ENCODE data around the gene HMOX1.
A peak's percentile ranks its signal among the peaks of the same experiment; 100 is the strongest.

The HMOX1 gene

GRCh38 chr22:35380537-35381423, at the start of gene HMOX1:
Gene HMOX1, plus strand, starts transcription at chr22:35381096. Its CDS starts 78 bp downstream, at chr22:35381174.
- H3K27me3 ChIP-seq (ENCODE audit: insufficient read depth, low read length), result peaks cover 10% of the 10 kb centered on the region
- H3K36me3 ChIP-seq (ENCODE audit: insufficient read depth, low read length), result no peaks in the 10 kb centered on the region
- H3K4me3 ChIP-seq (ENCODE audit: low read length), result peak within 1 kb of the TSS; percentile 48
- H3K9me3 ChIP-seq (ENCODE audit: low read length), result no peaks in the 10 kb centered on the region
- peak within 1 kb of the TSS; percentile 29 for H2AFZ ChIP-seq (ENCODE audit: low read depth, low read length)
- peaks cover 30% of the 10 kb centered on the region for H3K4me1 ChIP-seq (ENCODE audit: insufficient read depth, low read length)

GRCh38 chr22:35332278-35332677, 48.6 kb upstream of the HMOX1 start:
- no peaks in the 10 kb centered on the region for H3K4me1 ChIP-seq (ENCODE audit: insufficient read depth, low read length)
- no peak overlapping the region for H3K4me3 ChIP-seq (ENCODE audit: low read length)
- H3K27me3 ChIP-seq (ENCODE audit: insufficient read depth, low read length), result no peaks in the 10 kb centered on the region
- no peaks in the 10 kb centered on the region for H3K9me3 ChIP-seq (ENCODE audit: low read length)
- H3K36me3 ChIP-seq (ENCODE audit: insufficient read depth, low read length), result peaks cover 63% of the 10 kb centered on the region
- no peak overlapping the region for H2AFZ ChIP-seq (ENCODE audit: low read depth, low read length)

- Histone ChIP-seq H2AFZ (ENCODE audit: low read depth, low read length) (no peak overlapping the region), H3K4me3 (ENCODE audit: low read length) (no peak overlapping the region), H3K4me1 (ENCODE audit: insufficient read depth, low read length) (no peaks in the 10 kb centered on the region), H3K9me3 (ENCODE audit: low read length) (no peaks in the 10 kb centered on the region), H3K36me3 (ENCODE audit: insufficient read depth, low read length) (peaks cover 55% of the 10 kb centered on the region), H3K27me3 (ENCODE audit: insufficient read depth, low read length) (no peaks in the 10 kb centered on the region)
These were observed 47.7 kb upstream of the HMOX1 start for GRCh38 chr22:35333220-35333619.

GRCh38 chr22:35334004-35334403, 46.9 kb upstream of the HMOX1 start:
- no peak overlapping the region for H2AFZ ChIP-seq (ENCODE audit: low read depth, low read length)
- H3K4me3 ChIP-seq (ENCODE audit: low read length), result no peak overlapping the region
- peaks cover 51% of the 10 kb centered on the region for H3K36me3 ChIP-seq (ENCODE audit: insufficient read depth, low read length)
- no peaks in the 10 kb centered on the region for H3K4me1 ChIP-seq (ENCODE audit: insufficient read depth, low read length)
- H3K27me3 ChIP-seq (ENCODE audit: insufficient read depth, low read length), result no peaks in the 10 kb centered on the region
- H3K9me3 ChIP-seq (ENCODE audit: low read length), result no peaks in the 10 kb centered on the region

GRCh38 chr22:35335468-35335867, 45.4 kb upstream of the HMOX1 start:
- H2AFZ ChIP-seq (ENCODE audit: low read depth, low read length), result no peak overlapping the region
- H3K4me1 ChIP-seq (ENCODE audit: insufficient read depth, low read length), result no peaks in the 10 kb centered on the region
- H3K4me3 ChIP-seq (ENCODE audit: low read length), result no peak overlapping the region
- no peaks in the 10 kb centered on the region for H3K27me3 ChIP-seq (ENCODE audit: insufficient read depth, low read length)
- peaks cover 45% of the 10 kb centered on the region for H3K36me3 ChIP-seq (ENCODE audit: insufficient read depth, low read length)
- H3K9me3 ChIP-seq (ENCODE audit: low read length), result no peaks in the 10 kb centered on the region

GRCh38 chr22:35335936-35336781, 44.7 kb upstream of the HMOX1 start:
- H3K27me3 ChIP-seq (ENCODE audit: insufficient read depth, low read length), result no peaks in the 10 kb centered on the region
- no peaks in the 10 kb centered on the region for H3K4me1 ChIP-seq (ENCODE audit: insufficient read depth, low read length)
- no peaks in the 10 kb centered on the region for H3K9me3 ChIP-seq (ENCODE audit: low read length)
- peaks cover 48% of the 10 kb centered on the region for H3K36me3 ChIP-seq (ENCODE audit: insufficient read depth, low read length)
- H2AFZ ChIP-seq (ENCODE audit: low read depth, low read length), result no peak overlapping the region
- H3K4me3 ChIP-seq (ENCODE audit: low read length), result no peak overlapping the region

GRCh38 chr22:35337932-35338331, 43.0 kb upstream of the HMOX1 start:
- no peak overlapping the region for H3K4me3 ChIP-seq (ENCODE audit: low read length)
- no peak overlapping the region for H2AFZ ChIP-seq (ENCODE audit: low read depth, low read length)
- H3K36me3 ChIP-seq (ENCODE audit: insufficient read depth, low read length), result peaks cover 43% of the 10 kb centered on the region
- H3K9me3 ChIP-seq (ENCODE audit: low read length), result no peaks in the 10 kb centered on the region
- H3K27me3 ChIP-seq (ENCODE audit: insufficient read depth, low read length), result no peaks in the 10 kb centered on the region
- no peaks in the 10 kb centered on the region for H3K4me1 ChIP-seq (ENCODE audit: insufficient read depth, low read length)

- H3K4me3 ChIP-seq (ENCODE audit: low read length), result no peak overlapping the region
These were observed 39.6 kb upstream of the HMOX1 start for GRCh38 chr22:35341090-35341874.

GRCh38 chr22:35342390-35342789, 38.5 kb upstream of the HMOX1 start:
- peaks cover 10% of the 10 kb centered on the region for H3K36me3 ChIP-seq (ENCODE audit: insufficient read depth, low read length)
- H3K4me3 ChIP-seq (ENCODE audit: low read length), result no peak overlapping the region
- no peaks in the 10 kb centered on the region for H3K4me1 ChIP-seq (ENCODE audit: insufficient read depth, low read length)
- no peak overlapping the region for H2AFZ ChIP-seq (ENCODE audit: low read depth, low read length)
- H3K9me3 ChIP-seq (ENCODE audit: low read length), result no peaks in the 10 kb centered on the region
- H3K27me3 ChIP-seq (ENCODE audit: insufficient read depth, low read length), result no peaks in the 10 kb centered on the region

More at GRCh38 chr22:35341090-35341874, 39.6 kb upstream of the HMOX1 start:
- H3K27me3 ChIP-seq (ENCODE audit: insufficient read depth, low read length), result no peaks in the 10 kb centered on the region
- H3K36me3 ChIP-seq (ENCODE audit: insufficient read depth, low read length), result peaks cover 12% of the 10 kb centered on the region
- H2AFZ ChIP-seq (ENCODE audit: low read depth, low read length), result no peak overlapping the region
- no peaks in the 10 kb centered on the region for H3K9me3 ChIP-seq (ENCODE audit: low read length)
- H3K4me1 ChIP-seq (ENCODE audit: insufficient read depth, low read length), result no peaks in the 10 kb centered on the region

GRCh38 chr22:35343664-35344550, 37.0 kb upstream of the HMOX1 start:
- H3K36me3 ChIP-seq (ENCODE audit: insufficient read depth, low read length), result peaks cover 10% of the 10 kb centered on the region
- no peaks in the 10 kb centered on the region for H3K27me3 ChIP-seq (ENCODE audit: insufficient read depth, low read length)
- H3K9me3 ChIP-seq (ENCODE audit: low read length), result no peaks in the 10 kb centered on the region
- H3K4me1 ChIP-seq (ENCODE audit: insufficient read depth, low read length), result no peaks in the 10 kb centered on the region
- H2AFZ ChIP-seq (ENCODE audit: low read depth, low read length), result no peak overlapping the region
- H3K4me3 ChIP-seq (ENCODE audit: low read length), result no peak overlapping the region

- no peaks in the 10 kb centered on the region for H3K4me1 ChIP-seq (ENCODE audit: insufficient read depth, low read length)
- H3K9me3 ChIP-seq (ENCODE audit: low read length), result no peaks in the 10 kb centered on the region
- H2AFZ ChIP-seq (ENCODE audit: low read depth, low read length), result no peak overlapping the region
- H3K27me3 ChIP-seq (ENCODE audit: insufficient read depth, low read length), result no peaks in the 10 kb centered on the region
- H3K4me3 ChIP-seq (ENCODE audit: low read length), result no peak overlapping the region
- H3K36me3 ChIP-seq (ENCODE audit: insufficient read depth, low read length), result peaks cover 10% of the 10 kb centered on the region
These were observed 35.8 kb upstream of the HMOX1 start for GRCh38 chr22:35344956-35345690.

Measured in neuron (in vitro differentiated cells).